Hepatocyte (in vitro differentiated cells): ENCODE measurements around the gene TAF1D. TPM values are rescaled to one million over a fixed set of nuclear protein-coding genes. Genes with fewer than 3 reads are reported as not detected.

ENCODE experiments used
- DNase-seq: peaks from one replicate; pipeline ENCODE4 v3.0.0-alpha.2; 2016; ENCODE audit warnings: low spot score
- H2AFZ ChIP-seq: fragments of 200-600 bp; sonication (generic); 2 replicates; pipeline ENCODE4 v1.6.0; 2016; ENCODE audit warnings: antibody characterized with exemption, mild to moderate bottlenecking
- H3K27ac ChIP-seq: fragments of 200-600 bp; sonication (generic); 2 replicates; pipeline ENCODE4 v1.5.1; 2016; ENCODE audit warnings: mild to moderate bottlenecking
- H3K27me3 ChIP-seq: fragments of 200-600 bp; sonication (generic); 2 replicates; pipeline ENCODE4 v1.6.1; 2016
- H3K36me3 ChIP-seq: fragments of 200-600 bp; sonication (generic); replicated peaks from 2 replicates; pipeline ENCODE4 v1.5.1; 2016; ENCODE audit warnings: low read depth; ENCODE audit not compliant: insufficient read depth
- H3K4me1 ChIP-seq: fragments of 200-600 bp; sonication (generic); 2 replicates; pipeline ENCODE4 v1.5.1; 2016; ENCODE audit warnings: mild to moderate bottlenecking, moderate library complexity; ENCODE audit not compliant: insufficient read depth
- H3K4me2 ChIP-seq: fragments of 200-600 bp; sonication (generic); 2 replicates; pipeline ENCODE4 v1.6.0; 2016
- H3K4me3 ChIP-seq: fragments of 200-600 bp; sonication (generic); 2 replicates; pipeline ENCODE4 v1.5.1; 2016; ENCODE audit warnings: mild to moderate bottlenecking
- H3K79me2 ChIP-seq: fragments of 200-600 bp; sonication (generic); 2 replicates; pipeline ENCODE4 v1.6.0; 2017; ENCODE audit warnings: mild to moderate bottlenecking
- H3K9me2 ChIP-seq: fragments of 200-600 bp; sonication (generic); replicated peaks from 2 replicates; pipeline ENCODE4 v1.6.0; 2017; ENCODE audit warnings: mild to moderate bottlenecking; ENCODE audit not compliant: insufficient read depth
- H3K9me3 ChIP-seq: fragments of 200-600 bp; sonication (generic); 2 replicates; pipeline ENCODE4 v1.5.1; 2016; ENCODE audit warnings: low read depth, mild to moderate bottlenecking
- H4K20me1 ChIP-seq: fragments of 200-600 bp; sonication (generic); 2 replicates; pipeline ENCODE4 v1.6.0; 2016; ENCODE audit warnings: mild to moderate bottlenecking; ENCODE audit not compliant: insufficient read depth, poor library complexity, severe bottlenecking
- CTCF ChIP-seq: fragments of 200-600 bp; sonication (generic); IDR thresholded peaks from 2 replicates; pipeline ENCODE4 v1.5.1; 2016; ENCODE audit warnings: antibody characterized with exemption, mild to moderate bottlenecking; ENCODE audit not compliant: poor library complexity
- EZH2 ChIP-seq: fragments of 200-600 bp; sonication (generic); IDR thresholded peaks from 2 replicates; pipeline ENCODE4 v1.6.1; 2016; ENCODE audit warnings: antibody characterized with exemption, mild to moderate bottlenecking, borderline replicate concordance
- EZH2phosphoT487 ChIP-seq: fragments of 200-600 bp; sonication (generic); IDR thresholded peaks from one replicate; pipeline ENCODE4 v1.6.1; 2018; ENCODE audit warnings: antibody characterized with exemption, mild to moderate bottlenecking, low read depth, moderate library complexity; ENCODE audit not compliant: unreplicated experiment, severe bottlenecking
- WGBS: methylation state at CpG from one replicate; pipeline ENCODE4 v1.1.6; 2016; ENCODE audit warnings: low lambda C conversion rate; ENCODE audit errors: missing lambda C conversion rate; 5-methylcytosine and 5-hydroxymethylcytosine counted together
- polyA plus RNA-seq: library from polyadenylated mRNA; unstranded; fragments of >200 nt; fragmentation: Nextera tagmentation; extraction: Ambion mirVana; gene quantifications from 2 replicates; pipeline ENCODE4 v1.2.1, GENCODE V29; 2016
- total RNA-seq: library from RNA; depleted of rRNA; stranded (reverse); fragments of >200 nt; gene quantifications from 2 replicates; pipeline ENCODE4 v1.2.3, GENCODE V29; 2014

TAF1D gene
- total and polyA plus RNA-seq, 2 experiments from 2014 or later = 42.1 to 240 TPM

- H3K79me2 ChIP-seq = no peaks in the 10 kb centered on the region
- no peaks in the 10 kb centered on the region for H3K4me1 ChIP-seq
- no peak overlapping the region for H3K4me3 ChIP-seq
- no peak overlapping the region for H2AFZ ChIP-seq
- H3K4me2 ChIP-seq = no peak overlapping the region
- 97% methylated on average over 2 of the region's 2 CpGs for WGBS
- H3K27ac ChIP-seq = no peak overlapping the region
- H3K9me2 ChIP-seq = no peaks in the 10 kb centered on the region
- H3K9me3 ChIP-seq = no peaks in the 10 kb centered on the region
- no peaks in the 10 kb centered on the region for H3K27me3 ChIP-seq
- TF ChIP-seq EZH2 (no peak), CTCF (no peak), EZH2phosphoT487 (no peak)
- no peak for DNase-seq
- no peaks in the 10 kb centered on the region for H4K20me1 ChIP-seq
- H3K36me3 ChIP-seq = no peaks in the 10 kb centered on the region
Observed at GRCh38 chr11:93694109-93694508, 47.2 kb downstream of the TAF1D start.

DNA sequence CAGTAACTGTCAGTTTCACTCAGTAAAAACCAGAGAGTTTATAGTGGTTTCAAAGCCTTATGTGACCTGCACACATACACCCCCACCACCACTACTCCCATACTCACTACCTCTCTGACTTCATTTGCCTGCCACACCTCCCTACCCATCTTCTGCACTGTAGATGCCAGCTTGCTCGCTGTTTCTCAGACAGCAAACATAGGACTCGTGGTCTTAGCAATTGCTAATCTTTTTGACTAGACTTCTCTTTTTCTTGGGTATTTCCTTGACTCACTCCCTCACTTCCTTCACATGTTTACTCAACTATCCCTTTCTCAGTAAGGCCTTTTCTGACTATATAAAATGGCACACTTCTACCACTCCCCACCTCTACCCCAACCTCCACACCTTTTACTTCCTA, 52.1 kb downstream of the TAF1D start:
- Histone ChIP-seq H4K20me1 (no peaks in the 10 kb centered on the region), H3K27me3 (no peaks in the 10 kb centered on the region), H3K79me2 (no peaks in the 10 kb centered on the region), H3K27ac (no peak overlapping the region), H3K36me3 (no peaks in the 10 kb centered on the region), H3K9me2 (no peaks in the 10 kb centered on the region), H3K4me2 (no peak overlapping the region), H3K9me3 (no peaks in the 10 kb centered on the region), H3K4me3 (no peak overlapping the region), H2AFZ (no peak overlapping the region), H3K4me1 (no peaks in the 10 kb centered on the region)
- no peak for DNase-seq
- TF ChIP-seq CTCF (no peak), EZH2phosphoT487 (no peak), EZH2 (no peak)
- 50% methylated on average over 2 of the region's 2 CpGs for WGBS

DNA sequence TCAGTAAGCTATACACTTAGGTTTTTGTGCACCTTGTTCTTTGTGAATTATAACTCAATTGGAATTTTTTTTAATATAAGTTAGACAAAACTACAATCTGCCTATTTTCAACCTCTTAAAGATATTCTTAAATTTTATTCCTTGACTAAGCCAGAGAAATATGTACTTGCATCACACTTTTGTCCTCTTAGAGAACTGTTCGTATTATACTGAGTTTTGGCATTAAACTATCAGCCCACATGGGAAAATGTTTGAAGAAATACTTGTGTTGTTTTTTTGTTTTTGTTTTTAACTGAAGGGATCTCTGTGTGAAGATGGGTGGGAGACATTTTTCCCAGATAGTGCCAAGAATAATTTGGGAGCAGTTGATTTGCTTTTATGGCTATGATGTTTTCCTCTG, 54.5 kb downstream of the TAF1D start:
- no peak overlapping the region for H3K4me3 ChIP-seq
- TF ChIP-seq EZH2 (no peak), CTCF (no peak), EZH2phosphoT487 (no peak)
- H3K9me2 ChIP-seq = no peaks in the 10 kb centered on the region
- H4K20me1 ChIP-seq = no peaks in the 10 kb centered on the region
- no peak overlapping the region for H2AFZ ChIP-seq
- H3K4me2 ChIP-seq = no peak overlapping the region
- no peaks in the 10 kb centered on the region for H3K79me2 ChIP-seq
- H3K27me3 ChIP-seq = no peaks in the 10 kb centered on the region
- no peak for DNase-seq
- H3K4me1 ChIP-seq = no peaks in the 10 kb centered on the region
- H3K36me3 ChIP-seq = no peaks in the 10 kb centered on the region
- H3K9me3 ChIP-seq = no peaks in the 10 kb centered on the region
- no peak overlapping the region for H3K27ac ChIP-seq
- 89% methylated on average over 1 of the region's 1 CpG for WGBS

GRCh38 chr11:93686226-93686625, 55.1 kb downstream of the TAF1D start:
- TF ChIP-seq EZH2phosphoT487 (no peak), EZH2 (no peak), CTCF (no peak)
- no peaks in the 10 kb centered on the region for H4K20me1 ChIP-seq
- WGBS = 100% methylated on average over 2 of the region's 2 CpGs
- H3K4me3 ChIP-seq = no peak overlapping the region
- no peaks in the 10 kb centered on the region for H3K27me3 ChIP-seq
- H3K4me2 ChIP-seq = no peak overlapping the region
- H2AFZ ChIP-seq = no peak overlapping the region
- H3K27ac ChIP-seq = no peak overlapping the region
- DNase-seq = no peak
- H3K9me2 ChIP-seq = no peaks in the 10 kb centered on the region
- no peaks in the 10 kb centered on the region for H3K9me3 ChIP-seq
- H3K4me1 ChIP-seq = no peaks in the 10 kb centered on the region
- H3K79me2 ChIP-seq = no peaks in the 10 kb centered on the region
- H3K36me3 ChIP-seq = no peaks in the 10 kb centered on the region
